ENCODE data around the gene PBOV1.

DNA sequence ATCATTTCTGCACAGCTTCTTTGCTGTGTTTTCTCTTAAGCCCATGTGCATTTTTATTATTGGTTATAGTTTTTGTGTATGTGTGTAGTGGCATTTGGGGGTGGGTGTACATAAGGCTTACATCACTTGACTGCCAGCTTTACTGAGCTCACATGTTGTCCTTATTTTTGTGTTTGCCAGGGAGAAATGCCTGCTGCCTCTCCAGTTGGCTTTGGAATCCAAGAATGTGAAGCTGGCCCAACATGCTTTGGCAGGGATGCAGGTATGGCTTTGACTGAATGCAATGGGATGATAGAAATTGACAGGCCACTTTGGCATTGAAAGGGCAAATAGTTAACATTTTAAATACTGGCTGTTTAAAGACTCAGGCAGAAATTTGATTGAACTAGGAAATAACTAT, 11.4 kb downstream of the PBOV1 start:
- TF ChIP-seq, protein P1, sequence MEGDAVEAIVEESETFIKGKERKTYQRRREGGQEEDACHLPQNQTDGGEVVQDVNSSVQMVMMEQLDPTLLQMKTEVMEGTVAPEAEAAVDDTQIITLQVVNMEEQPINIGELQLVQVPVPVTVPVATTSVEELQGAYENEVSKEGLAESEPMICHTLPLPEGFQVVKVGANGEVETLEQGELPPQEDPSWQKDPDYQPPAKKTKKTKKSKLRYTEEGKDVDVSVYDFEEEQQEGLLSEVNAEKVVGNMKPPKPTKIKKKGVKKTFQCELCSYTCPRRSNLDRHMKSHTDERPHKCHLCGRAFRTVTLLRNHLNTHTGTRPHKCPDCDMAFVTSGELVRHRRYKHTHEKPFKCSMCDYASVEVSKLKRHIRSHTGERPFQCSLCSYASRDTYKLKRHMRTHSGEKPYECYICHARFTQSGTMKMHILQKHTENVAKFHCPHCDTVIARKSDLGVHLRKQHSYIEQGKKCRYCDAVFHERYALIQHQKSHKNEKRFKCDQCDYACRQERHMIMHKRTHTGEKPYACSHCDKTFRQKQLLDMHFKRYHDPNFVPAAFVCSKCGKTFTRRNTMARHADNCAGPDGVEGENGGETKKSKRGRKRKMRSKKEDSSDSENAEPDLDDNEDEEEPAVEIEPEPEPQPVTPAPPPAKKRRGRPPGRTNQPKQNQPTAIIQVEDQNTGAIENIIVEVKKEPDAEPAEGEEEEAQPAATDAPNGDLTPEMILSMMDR (IDR thresholded peaks at IDR 0.05; ENCODE audit: insufficient read depth, low read length, poor library complexity, severe bottlenecking), result no peak
- no peak for TF ChIP-seq EZH2phosphoT487 (conservative IDR thresholded peaks at IDR 0.05; ENCODE audit: low read length)
